Epithelial cell of prostate (primary cell): Measurements from ENCODE around the gene KCNMA1.

Experiments used
- DNase-seq: peaks from one replicate; pipeline ENCODE4 v3.0.0-alpha.2; 2011; ENCODE audit warnings: low read depth, low spot score
- H3K27ac ChIP-seq: fragments of 450-650 bp; 2 replicates; pipeline ENCODE4 v1.5.1; 2017; ENCODE audit warnings: mild to moderate bottlenecking

Gene KCNMA1

DNA sequence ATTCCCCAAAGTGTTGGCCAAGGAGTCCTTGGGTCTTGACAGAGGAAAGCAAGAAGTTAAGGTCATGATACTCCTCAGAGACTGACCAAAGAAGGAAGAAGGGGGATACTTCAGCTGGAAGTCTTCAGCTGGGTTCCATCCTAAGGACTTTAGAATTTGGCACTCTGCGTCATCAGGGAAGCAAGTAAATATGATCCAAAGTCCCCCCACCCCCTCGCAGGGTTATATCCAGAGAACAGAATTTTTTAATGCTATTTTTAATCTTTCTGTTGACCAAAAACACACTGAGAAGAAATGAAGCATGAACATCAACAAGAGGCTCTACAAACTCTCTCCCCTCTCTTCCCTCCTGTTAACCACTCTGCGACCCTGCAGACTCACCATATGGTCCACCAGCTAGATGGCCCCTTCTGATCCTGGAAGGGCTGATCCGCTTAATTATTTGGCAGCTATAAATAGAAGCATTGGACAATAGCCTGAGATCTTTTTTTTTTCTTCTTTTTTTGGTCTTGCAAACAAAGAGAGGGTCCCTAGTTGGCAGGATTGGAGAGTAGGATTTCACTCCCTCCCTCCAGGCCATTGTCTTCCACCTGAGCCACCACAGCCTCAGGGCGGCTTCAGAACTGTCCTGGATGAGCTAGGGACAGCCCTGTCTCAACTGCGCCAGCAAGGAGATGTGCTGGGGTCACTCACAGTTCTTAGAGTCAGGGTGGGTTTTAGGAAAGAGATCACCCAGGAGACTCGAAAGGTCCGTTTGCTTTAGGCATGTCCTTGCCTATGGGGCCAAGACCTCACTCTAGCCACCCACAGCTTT lies 196.0 kb downstream of the KCNMA1 start:
- H3K27ac ChIP-seq, result no peak overlapping the region
- DNase-seq, result no peak

DNA sequence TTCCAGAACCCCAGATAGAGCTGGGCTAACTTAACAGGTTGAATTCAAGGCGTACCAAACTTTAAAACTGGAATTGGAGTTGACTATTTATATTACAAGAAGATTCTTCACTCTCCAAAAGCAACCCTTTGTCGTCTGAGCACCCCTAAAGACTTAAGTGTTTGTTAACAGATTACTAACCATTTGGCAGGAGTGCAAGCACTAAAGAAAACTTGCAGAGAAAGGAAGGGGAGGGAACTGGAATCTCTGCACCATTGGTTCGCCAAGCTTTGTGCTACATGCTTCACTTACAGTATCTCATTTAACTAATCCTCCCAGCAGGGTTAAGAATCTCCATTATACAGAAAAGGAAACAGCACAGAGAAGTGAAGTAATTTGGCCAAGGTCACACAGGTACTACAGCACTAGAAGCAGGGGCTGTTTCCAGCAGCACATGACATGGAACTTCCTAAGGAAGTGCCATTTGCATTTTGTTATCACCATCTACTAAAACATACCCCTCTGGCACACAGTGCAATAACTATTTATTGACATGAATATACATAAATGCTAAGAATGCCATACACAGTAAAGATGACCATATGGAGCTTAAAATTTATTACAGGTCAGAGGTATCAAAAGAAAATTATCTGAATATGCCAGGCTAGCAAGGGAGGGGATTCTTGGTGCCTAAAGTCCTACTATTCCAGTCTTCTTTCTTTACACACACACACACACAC lies 201.2 kb downstream of the KCNMA1 start:
- DNase-seq, result no peak
- no peak overlapping the region for H3K27ac ChIP-seq

DNA sequence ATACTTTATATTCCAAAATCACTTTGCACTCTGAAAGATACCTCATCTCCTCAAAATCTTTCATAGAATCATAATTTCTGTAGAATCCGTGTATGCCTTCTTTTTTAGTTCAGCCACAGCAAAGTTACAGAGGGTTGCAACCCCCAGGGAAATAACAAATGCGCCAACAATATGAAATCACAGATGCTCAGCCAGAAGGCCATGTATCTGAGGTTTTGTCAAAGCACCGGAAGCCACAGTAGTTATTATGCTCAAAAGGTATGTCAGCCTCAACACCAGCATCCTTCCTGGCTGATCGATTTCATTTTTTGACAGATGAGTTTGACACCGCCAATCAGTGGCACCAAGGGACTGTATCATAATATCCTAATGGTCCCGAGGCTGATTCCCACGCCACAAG lies 204.1 kb downstream of the KCNMA1 start:
- H3K27ac ChIP-seq, result no peak overlapping the region
- no peak for DNase-seq

DNA sequence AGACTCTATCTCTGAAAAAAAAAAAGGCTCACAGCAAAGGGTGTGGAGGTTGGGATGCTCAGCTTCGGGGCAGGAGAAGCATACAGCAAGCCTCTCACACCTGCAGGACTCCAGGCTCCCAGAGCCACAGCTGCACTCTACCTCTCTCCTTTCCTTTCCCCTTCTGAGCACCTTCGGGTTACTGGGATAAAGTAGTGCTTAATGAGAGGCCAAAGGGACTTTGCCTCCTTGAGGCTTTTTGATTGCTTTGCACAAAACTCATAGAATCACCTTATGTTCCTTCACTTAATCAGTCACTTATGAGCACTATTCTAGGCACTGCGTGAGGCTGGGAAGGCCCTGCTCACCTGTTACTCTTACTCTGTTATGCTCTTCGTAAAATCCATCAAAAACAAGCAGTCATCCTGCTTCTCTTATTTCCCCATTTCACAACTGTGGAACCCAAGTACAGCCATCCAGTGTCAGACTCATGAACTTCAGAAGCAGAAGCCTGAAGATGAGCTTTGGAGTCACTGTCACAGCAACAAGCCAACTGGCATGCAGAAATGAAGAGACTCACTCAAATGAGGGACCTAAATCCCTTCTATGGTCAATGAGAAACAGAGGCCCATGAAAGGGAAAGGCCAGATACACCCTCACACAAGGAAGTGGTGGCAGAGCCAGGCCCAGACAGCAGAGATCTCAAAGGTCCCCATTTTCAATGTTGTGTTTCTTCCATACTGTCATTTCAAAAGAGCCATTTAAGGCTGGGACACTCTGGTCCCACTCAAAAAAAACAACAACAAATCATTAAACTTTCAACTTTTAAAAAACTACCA lies 205.4 kb downstream of the KCNMA1 start:
- no peak for DNase-seq
- no peak overlapping the region for H3K27ac ChIP-seq

DNA sequence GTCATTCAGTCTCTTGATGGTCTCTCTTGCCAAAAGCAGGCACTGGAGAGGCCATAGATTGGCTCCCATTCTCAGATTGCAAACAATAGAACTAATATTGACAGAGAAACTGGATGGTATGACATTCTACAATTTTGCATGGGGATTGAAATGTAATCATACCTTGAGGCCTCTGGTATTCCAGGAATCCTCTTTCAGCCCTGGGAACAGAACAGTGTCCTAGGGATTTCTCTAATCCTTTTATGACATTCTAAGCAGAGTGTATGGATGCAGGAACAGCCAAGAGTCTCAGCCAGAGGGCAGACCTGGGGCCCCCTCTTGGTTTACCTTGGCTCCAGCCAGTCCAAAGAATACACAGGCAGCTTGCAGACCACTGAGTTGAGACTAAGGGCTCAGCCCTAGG lies 206.4 kb downstream of the KCNMA1 start:
- DNase-seq, result no peak
- H3K27ac ChIP-seq, result no peak overlapping the region

DNA sequence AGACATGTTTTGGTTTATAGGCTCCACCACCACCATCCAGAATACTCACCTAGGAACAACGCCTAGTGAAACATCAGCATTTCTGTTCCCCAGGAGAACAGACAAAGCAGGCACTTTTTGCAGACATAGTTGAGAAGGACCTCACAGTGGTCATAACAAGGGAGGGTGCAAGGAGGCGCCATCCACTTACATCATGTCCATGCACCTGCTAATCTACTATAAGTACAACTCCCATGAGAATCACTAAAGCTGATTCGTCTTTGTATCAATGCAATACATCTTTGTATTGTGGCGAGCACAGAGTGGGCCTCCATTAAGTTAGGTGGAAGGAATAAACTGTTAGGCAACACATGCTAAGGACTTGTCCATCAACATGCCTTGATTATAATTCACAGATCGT lies 207.1 kb downstream of the KCNMA1 start:
- no peak for DNase-seq

DNA sequence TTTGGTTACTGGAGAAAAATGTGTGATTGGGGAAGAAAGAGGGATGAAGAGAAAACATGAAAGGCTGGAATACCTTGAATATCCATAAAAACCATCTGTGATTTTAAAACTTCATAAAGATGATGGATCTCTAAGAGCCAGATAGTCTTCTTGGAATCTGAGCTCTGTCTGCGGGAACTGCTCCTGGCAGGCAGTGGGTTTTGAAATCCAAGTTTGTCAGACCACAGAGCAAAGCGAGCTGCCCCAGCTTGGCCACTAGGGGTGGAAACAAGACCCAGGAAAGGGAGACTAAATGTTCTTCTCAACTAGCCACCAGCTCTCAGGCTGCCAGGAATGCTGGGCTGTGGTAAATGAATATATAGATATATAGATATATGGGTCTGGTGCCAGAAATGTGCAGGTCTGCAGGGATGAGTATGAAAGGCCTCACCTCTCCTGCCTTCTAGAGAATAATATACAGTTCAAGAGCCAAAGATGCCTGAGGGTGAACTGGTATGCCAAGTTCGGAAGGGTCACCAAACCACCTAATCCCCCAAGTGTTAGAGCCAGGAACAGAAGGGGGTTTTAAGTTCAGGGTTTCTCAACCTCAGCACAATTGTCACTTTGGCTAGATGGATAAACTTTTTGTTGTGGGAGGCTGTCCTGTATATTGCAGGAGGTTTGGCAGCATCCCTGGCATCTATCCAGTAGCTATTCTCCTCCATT lies 208.8 kb downstream of the KCNMA1 start:
- DNase-seq, result no peak

More for the DNA sequence above, 207.1 kb downstream of the KCNMA1 start:
- H3K27ac ChIP-seq, result no peak overlapping the region

DNA sequence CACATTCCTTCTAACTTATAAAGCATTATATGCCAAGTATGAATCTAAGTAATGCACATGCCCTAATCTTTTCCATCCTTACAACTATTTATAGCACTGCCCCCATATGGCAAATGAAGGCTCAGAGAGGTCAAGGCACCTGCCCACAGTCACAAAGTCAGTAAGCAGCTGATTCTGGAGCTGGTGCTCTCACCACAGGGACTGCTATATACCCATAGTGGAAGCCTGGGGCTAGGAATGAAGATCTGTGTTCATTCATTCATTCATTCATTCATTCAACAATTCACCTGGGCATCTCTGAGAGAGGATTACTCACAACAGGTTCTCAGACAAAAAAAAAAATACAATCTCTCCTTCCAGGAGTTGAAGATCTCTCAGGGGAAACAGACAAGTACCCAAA lies 213.4 kb downstream of the KCNMA1 start:
- H3K27ac ChIP-seq, result no peak overlapping the region
- no peak for DNase-seq

More for the DNA sequence above, 208.8 kb downstream of the KCNMA1 start:
- no peak overlapping the region for H3K27ac ChIP-seq

DNA sequence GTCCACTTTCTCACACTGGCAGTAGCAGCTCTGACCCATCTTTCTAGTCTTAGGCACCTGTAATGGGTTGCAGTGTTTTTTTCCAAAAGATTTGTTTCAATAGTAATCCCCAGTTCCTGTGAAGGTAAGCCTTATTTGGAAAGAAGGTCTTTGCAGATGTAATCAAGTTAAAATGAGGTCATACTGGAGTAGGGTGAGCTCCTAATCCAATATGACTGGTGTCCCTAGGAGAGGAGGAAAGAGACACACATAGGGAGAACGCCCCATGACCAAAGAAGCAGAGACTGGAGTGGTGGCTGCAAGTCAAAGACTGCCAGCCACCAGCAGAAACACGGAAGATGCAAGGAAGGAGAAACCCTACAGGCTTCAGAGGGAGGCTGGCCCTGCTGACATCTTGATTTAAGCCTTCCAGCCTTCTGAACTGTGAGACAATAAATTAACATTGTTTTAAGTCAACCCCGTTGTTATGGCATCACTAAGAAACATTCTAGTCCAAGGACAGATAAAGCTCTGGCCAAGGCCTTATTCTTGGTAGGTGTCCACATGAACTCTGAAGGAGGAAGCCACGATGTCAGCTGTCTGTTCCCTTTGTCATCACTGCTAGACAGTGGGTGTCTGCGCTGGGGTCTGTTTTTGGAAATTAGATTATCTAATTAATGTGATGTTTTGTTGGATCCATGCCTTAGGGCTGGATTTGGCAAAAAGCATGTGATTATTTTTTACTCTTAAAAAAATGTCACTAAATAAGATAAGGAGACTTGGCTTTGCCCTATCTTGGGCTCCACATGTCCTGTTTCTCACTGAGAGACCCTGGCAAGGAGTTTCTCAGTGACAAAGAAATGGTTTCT lies 214.9 kb downstream of the KCNMA1 start:
- no peak for DNase-seq
- no peak overlapping the region for H3K27ac ChIP-seq

DNA sequence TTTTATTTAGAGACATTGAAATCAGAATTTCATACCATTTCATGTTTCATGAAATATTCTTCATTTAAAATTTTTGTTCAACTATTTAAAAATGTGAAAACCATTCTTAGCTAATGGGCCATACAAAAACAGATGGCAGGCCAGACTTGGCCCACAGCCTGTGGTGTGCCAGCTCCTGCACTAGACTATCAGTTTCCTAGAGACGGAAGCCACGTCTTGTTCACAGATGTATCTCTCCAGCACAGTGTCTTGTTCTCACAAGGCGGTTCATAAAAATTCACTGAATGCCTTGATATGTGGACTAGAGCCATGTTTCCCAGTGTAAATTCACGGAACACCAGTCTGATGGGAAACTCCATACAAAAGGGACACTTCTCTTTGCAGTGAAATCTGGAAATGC lies 216.0 kb downstream of the KCNMA1 start:
- no peak for DNase-seq

DNA sequence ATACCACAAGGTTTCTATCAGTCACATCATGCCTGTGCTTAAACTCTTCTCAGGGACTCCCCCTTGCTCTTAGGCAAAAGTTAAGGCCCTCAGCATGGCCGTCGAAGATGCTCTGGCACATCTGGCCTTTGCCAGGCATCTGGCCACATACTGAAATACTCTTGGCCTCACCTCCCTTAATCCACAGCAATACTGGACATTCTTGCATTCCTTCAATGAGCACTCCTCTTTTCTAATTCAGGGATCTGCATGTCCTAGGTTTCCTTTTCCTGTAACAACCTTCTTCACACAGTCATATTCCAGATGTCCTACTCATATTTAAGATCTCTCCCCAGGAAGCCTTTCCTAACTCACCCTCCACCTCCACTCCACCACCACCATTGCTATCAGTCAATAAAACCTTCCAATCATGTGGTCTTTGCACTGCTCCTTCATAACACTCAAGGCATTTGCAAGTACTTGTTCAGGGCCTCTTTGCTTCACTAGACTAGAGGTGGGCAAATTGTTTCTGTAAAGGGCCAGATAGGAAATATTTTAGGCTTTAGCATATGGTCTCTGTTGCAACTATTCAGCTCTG lies 216.6 kb downstream of the KCNMA1 start:
- H3K27ac ChIP-seq, result no peak overlapping the region
- DNase-seq, result no peak

More for the DNA sequence above, 216.0 kb downstream of the KCNMA1 start:
- H3K27ac ChIP-seq, result no peak overlapping the region

DNA sequence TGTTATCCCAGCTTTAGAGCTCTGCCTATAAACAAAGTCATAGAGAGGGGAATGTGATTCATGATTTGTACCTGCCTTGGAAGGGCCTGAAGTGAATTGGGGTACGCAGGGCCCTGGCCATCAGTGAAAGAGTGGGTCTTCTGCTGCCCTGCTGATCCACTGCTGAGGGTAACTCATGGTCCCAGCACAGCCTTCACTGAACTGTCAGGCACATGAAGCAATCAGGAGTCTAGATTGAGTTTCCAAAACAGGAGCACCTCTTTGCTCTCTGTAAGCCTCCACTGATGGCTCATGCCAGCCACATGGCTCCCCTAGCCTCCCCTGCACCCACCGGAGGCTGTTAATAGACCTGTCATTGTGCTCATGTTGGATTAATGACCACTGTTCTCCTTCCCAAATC lies 217.6 kb downstream of the KCNMA1 start:
- no peak for DNase-seq
- no peak overlapping the region for H3K27ac ChIP-seq

DNA sequence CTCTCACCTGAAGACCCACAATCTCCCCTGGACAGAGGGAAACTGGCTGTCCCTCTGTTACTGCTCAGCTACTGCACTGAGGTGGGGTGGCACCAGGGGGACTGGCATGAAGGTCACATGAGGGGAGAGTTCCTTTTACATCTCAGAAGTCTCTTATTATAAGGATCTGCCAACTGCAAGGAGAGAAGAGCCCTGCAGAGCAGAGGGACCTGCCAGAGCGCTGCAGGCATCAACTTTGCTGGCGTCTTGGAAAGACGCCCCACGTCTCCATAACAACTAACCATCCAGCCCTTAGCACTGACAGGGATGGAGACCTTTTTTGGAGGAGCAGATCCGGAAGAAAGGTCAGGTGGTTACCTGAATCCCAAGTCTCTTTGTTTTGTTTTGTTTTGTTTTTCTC lies 218.6 kb downstream of the KCNMA1 start:
- no peak overlapping the region for H3K27ac ChIP-seq

DNA sequence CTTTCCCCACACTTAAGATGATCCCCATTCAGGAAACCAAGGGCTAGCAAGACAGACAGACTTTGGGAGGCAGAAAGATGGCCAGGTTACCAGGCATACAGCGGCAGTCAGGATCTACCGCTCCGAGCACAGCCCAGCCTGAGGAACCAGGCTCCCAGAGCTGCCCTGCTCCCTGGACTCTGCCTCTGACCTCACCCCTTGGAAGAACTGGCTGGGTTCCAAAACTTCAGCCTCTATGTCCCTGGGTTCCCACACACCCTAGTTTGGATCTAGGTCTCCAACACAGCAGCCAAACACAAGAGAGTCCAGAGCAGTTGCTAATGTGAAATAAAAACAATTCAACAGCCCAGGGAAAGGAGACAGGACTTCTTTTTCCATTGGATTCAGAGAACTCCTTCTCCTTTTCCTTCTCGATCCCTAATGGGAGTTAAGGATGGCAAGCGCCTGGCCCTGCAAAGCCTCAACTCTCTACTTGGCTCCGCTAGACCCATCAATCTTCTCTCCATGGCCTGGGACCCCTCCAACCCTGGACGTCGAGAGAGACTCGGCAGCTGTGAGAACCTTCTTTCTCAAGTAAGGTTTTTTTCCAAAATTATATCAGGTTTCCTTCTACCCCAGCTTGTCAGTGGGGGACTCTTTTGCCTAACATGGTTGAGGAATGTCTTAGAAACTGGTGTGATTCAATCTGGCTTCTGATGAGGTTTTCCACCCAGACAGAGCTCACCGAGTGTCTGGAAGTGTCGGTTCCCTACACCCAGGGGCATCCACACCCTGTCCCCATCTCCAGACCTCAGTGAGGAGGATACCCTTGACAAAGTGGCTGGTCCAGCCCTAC lies 219.6 kb downstream of the KCNMA1 start:
- H3K27ac ChIP-seq, result no peak overlapping the region
- DNase-seq, result no peak

More for the DNA sequence above, 218.6 kb downstream of the KCNMA1 start:
- no peak for DNase-seq

DNA sequence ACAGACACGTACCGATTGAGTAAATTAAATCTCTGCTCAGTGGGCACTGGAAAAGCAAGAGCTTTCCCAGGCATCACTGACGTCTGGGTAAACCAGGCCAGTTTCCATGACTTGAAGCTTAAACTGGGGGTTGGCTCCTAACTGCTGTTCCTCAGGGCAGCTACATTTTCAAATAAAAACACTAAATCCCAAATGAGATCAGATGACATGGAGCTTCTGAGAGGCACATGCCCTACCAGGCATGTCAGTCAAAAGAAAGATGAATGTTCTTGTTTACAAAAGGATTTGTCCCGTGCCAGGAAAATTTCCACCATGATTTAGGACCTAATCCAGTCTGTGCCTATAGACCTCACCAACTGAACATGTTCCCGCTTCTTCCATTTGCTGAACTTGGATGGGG lies 220.2 kb downstream of the KCNMA1 start:
- DNase-seq, result no peak
- H3K27ac ChIP-seq, result no peak overlapping the region

DNA sequence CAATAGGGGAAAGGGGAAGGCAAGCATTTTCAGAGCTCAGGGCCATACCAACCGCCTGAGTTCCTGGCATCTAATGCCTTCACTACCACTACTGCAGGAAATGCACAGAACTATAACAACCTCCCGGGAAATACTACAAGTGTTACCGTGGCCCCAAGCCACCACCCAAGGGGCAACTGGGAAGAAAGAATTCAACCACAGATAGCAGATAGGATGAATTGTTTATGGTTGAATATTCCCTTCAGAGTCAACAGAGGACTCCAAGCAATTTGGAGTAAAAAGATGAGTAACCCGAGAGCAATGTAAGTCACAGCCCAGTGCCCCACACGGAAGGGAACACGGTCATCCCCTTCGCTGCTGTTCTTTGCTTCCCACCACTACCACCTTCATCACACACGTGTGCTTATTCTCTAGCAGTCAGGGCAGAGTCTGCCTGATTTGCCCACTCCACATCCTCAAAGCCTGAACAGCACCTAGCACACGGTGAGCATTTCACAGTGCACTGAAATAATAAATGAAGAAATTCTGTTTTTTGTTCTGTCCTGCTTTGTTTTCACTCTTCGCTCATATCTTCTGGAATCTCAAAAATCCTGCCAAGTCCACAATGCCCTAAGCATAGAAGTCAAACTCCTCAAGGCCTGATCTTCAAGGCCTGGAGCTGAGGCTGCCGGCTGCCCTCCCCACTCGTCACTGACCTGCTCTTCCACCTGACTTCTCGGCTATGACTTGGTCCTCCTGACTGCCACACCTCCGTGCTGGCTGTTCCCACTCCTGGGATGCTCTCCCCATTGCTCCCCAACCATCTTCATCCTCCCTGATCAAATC lies 221.1 kb downstream of the KCNMA1 start:
- DNase-seq, result no peak
- peak overlapping the region; percentile 44 for H3K27ac ChIP-seq

DNA sequence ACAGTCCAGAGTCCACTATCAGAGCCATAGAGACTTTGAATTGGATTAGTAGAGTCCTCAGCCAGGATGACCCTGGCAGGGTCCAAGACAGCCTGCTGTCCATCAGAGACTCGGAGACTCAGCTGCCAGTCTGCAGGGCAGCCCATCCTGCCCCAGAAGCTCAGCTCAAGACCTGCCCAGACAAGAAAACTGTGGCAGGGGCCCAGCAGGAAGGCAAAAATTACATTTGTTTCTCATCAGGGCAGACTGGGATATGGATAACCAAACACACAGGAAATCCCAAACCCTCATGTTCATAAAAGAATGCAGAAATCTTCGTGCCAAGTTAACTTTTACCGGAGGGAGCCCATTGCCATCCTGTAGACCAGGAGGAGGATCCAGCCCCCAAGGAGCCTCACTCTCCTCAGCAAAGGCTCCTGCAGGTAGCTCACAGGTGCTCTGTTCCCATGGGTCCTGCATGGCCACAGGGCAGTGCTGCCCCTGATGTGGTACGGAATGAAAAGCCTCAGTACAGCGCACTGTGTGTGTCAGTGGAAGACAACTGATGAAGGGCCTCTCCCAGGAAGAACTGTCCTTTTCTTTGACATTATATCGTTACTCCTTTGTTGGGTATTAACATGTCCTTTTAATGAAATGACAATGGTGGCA lies 222.2 kb downstream of the KCNMA1 start:
- peak overlapping the region; percentile 44 for H3K27ac ChIP-seq
- no peak for DNase-seq
